Esophagus (tissue), 2 donors: ENCODE results near the gene ARHGAP22. TPM values are rescaled to one million over a fixed set of nuclear protein-coding genes. Genes with fewer than 3 reads are reported as not detected.

Experiments used
- H3K27ac ChIP-seq, 2 donors: one replicate each; pipeline ENCODE4 v1.5.1; 2013; ENCODE audit warnings: low read depth in 2 of 2, mild to moderate bottlenecking in 2 of 2, inconsistent platforms in 1 of 2, low read length in 1 of 2, moderate library complexity in 1 of 2
- H3K27me3 ChIP-seq, 2 donors: one replicate each; pipeline ENCODE4 v1.6.1; 2013; ENCODE audit warnings: low read length in 2 of 2, control low read depth in 1 of 2, mild to moderate bottlenecking in 1 of 2; ENCODE audit not compliant: insufficient read depth in 2 of 2, control insufficient read depth in 1 of 2
- H3K36me3 ChIP-seq, 2 donors: one replicate each; pipeline ENCODE4 v1.6.1; 2013; ENCODE audit warnings: low read length in 1 of 2; ENCODE audit not compliant: control insufficient read depth in 2 of 2, insufficient read depth in 2 of 2
- H3K4me1 ChIP-seq, 2 donors: one replicate each; pipeline ENCODE4 v1.6.1; 2013; ENCODE audit warnings: low read length in 1 of 2; ENCODE audit not compliant: control insufficient read depth in 2 of 2, insufficient read depth in 2 of 2
- H3K4me3 ChIP-seq, 2 donors: one replicate each; pipeline ENCODE4 v1.5.1; 2013; ENCODE audit warnings: low read length in 2 of 2, mild to moderate bottlenecking in 2 of 2, low read depth in 1 of 2, moderate library complexity in 1 of 2
- H3K9me3 ChIP-seq, 2 donors: one replicate each; pipeline ENCODE4 v1.6.1; 2013; ENCODE audit warnings: mild to moderate bottlenecking in 2 of 2, low read depth in 1 of 2, low read length in 1 of 2, moderate library complexity in 1 of 2; ENCODE audit not compliant: control insufficient read depth in 2 of 2, insufficient read depth in 1 of 2
- WGBS, 2 donors: extraction: QIAGEN DNeasy Blood & Tissue Kit; methylation state at CpG; one replicate each; pipeline ENCODE4 v1.1.7; 2013; 5-methylcytosine and 5-hydroxymethylcytosine counted together
- polyA plus RNA-seq, 2 donors: library from polyadenylated mRNA; stranded (reverse); fragments of 200-250 nt; gene quantifications; one replicate each; pipeline ENCODE4 v1.2.3, GENCODE V29; 2013
- donor health status: healthy with polysubstance abuse.
- donor health status: Bipolar disorder and iron deficiency.

The ARHGAP22 gene
- polyA plus RNA-seq, 2 donors: 1.2 to 1.6 TPM

GRCh38 chr10:48502791-48503190, 102.1 kb downstream of the ARHGAP22 start:
- Histone ChIP-seq H3K36me3 (no peaks in the 10 kb centered on the region), H3K4me1 (no peaks in the 10 kb centered on the region), H3K27ac (no peak overlapping the region), H3K9me3 (no peaks in the 10 kb centered on the region), H3K4me3 (no peak overlapping the region), H3K27me3 (no peaks in the 10 kb centered on the region)
- WGBS, 2 donors: 87 to 92% methylated on average over 9 of the region's 9 CpGs

GRCh38 chr10:48501787-48502771, 102.8 kb downstream of the ARHGAP22 start:
- H3K4me1 ChIP-seq: no peaks in the 10 kb centered on the region
- no peaks in the 10 kb centered on the region for H3K36me3 ChIP-seq
- no peak overlapping the region for H3K4me3 ChIP-seq
- H3K27me3 ChIP-seq: no peaks in the 10 kb centered on the region
- no peaks in the 10 kb centered on the region for H3K9me3 ChIP-seq
- WGBS, 2 donors: 79% methylated on average over 6 of the region's 6 CpGs
- no peak overlapping the region for H3K27ac ChIP-seq

GRCh38 chr10:48501226-48501625, 103.6 kb downstream of the ARHGAP22 start:
- Histone ChIP-seq H3K27me3 (no peaks in the 10 kb centered on the region), H3K36me3 (no peaks in the 10 kb centered on the region), H3K4me1 (no peaks in the 10 kb centered on the region), H3K27ac (no peak overlapping the region), H3K9me3 (no peaks in the 10 kb centered on the region), H3K4me3 (no peak overlapping the region)
- 49 to 59% methylated on average over 2 of the region's 2 CpGs for WGBS, 2 donors

GRCh38 chr10:48500771-48501170, 104.1 kb downstream of the ARHGAP22 start:
- Histone ChIP-seq H3K9me3 (no peaks in the 10 kb centered on the region), H3K4me1 (no peaks in the 10 kb centered on the region), H3K36me3 (no peaks in the 10 kb centered on the region), H3K4me3 (no peak overlapping the region), H3K27ac (no peak overlapping the region), H3K27me3 (no peaks in the 10 kb centered on the region)
- 75 to 87% methylated on average over 4 of the region's 4 CpGs for WGBS, 2 donors

GRCh38 chr10:48498940-48499510, 105.8 kb downstream of the ARHGAP22 start:
- Histone ChIP-seq H3K4me1 (no peaks in the 10 kb centered on the region), H3K36me3 (no peaks in the 10 kb centered on the region)

GRCh38 chr10:48497780-48498770, 106.8 kb downstream of the ARHGAP22 start:
- H3K4me3 ChIP-seq: no peak overlapping the region
- no peaks in the 10 kb centered on the region for H3K9me3 ChIP-seq
- no peak overlapping the region for H3K27ac ChIP-seq
- H3K36me3 ChIP-seq: no peaks in the 10 kb centered on the region
- 85 to 92% methylated on average over 17 of the region's 17 CpGs for WGBS, 2 donors
- no peaks in the 10 kb centered on the region for H3K27me3 ChIP-seq
- no peaks in the 10 kb centered on the region for H3K4me1 ChIP-seq

More at GRCh38 chr10:48498940-48499510, 105.8 kb downstream of the ARHGAP22 start:
- H3K4me3 ChIP-seq: no peak overlapping the region
- no peaks in the 10 kb centered on the region for H3K27me3 ChIP-seq
- WGBS, 2 donors: 89 to 91% methylated on average over 10 to 11 of the region's 11 CpGs
- no peaks in the 10 kb centered on the region for H3K9me3 ChIP-seq
- H3K27ac ChIP-seq: no peak overlapping the region

- H3K4me1 ChIP-seq: no peaks in the 10 kb centered on the region
- H3K36me3 ChIP-seq: no peaks in the 10 kb centered on the region
- no peaks in the 10 kb centered on the region for H3K27me3 ChIP-seq
- 53 to 57% methylated on average over 12 of the region's 12 CpGs for WGBS, 2 donors
- H3K27ac ChIP-seq: no peak overlapping the region
- no peak overlapping the region for H3K4me3 ChIP-seq
- no peaks in the 10 kb centered on the region for H3K9me3 ChIP-seq
These were observed 107.8 kb downstream of the ARHGAP22 start for GRCh38 chr10:48496831-48497779.

- Histone ChIP-seq H3K4me1 (no peaks in the 10 kb centered on the region), H3K9me3 (no peaks in the 10 kb centered on the region), H3K27ac (no peak overlapping the region), H3K36me3 (no peaks in the 10 kb centered on the region), H3K4me3 (no peak overlapping the region), H3K27me3 (no peaks in the 10 kb centered on the region)
- whole genome bisulfite sequencing, 2 donors: 71 to 79% methylated on average over 10 of the region's 10 CpGs
These were observed 108.6 kb downstream of the ARHGAP22 start for GRCh38 chr10:48496105-48496830.
